ENCODE data around the gene MT3. TPM values are rescaled to one million over a fixed set of nuclear protein-coding genes. Genes with fewer than 3 reads are reported as not detected.

Gene MT3
- total RNA-seq, 1 experiment from 2014 or later = not detected

DNA sequence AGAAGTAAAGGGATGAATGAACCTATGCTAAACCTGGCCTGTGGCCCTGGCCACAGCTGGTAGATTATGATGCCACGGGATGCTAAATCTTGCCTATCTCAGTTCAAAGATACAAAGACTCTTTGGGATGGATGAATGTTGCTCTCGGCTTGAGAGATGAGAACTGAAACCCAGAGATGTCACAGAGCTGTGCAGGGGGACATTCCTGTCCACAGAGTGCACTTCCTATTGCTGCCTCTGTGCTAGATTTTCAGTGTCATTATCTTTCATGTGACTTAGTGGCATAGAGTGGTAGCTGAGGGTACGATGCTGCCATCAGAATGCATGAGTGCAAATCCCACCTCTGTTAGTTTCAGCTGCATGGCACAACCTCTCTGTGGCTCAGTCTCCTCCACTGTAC is 40.8 kb downstream of the MT3 start:
- no peak for DNase-seq (ENCODE audit: low read depth)

DNA sequence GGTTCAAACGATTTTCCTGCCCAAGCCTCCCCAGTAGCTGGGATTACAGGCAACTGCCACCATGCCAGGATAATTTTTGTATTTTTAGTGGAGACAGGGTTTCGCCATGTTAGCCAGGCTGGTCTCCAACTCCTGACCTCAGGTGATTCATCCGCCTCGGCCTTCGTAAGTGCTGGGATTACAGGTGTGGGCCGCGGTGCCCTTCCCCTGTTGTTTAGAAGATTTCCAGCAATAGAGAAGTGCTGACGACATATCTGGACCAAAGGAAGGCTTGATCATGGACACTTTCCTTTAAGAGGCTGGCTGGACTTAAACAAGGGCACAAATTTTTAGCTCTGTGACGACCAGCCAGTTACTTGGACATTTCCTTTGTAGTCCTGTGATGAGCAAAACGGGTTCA is 41.9 kb downstream of the MT3 start:
- no peak for DNase-seq (ENCODE audit: low read depth)

- DNase-seq (ENCODE audit: low read depth) = no peak
These were observed 42.5 kb downstream of the MT3 start for GRCh38 chr16:56631832-56632155.

GRCh38 chr16:56632156-56632847 is 43.0 kb downstream of the MT3 start, which contains the start of gene MT1M:
MT1M (plus strand) TSS chr16:56632659; CDS start chr16:56632732, 73 bp downstream.
- DNase-seq (ENCODE audit: low read depth) = peak; percentile 28

DNA sequence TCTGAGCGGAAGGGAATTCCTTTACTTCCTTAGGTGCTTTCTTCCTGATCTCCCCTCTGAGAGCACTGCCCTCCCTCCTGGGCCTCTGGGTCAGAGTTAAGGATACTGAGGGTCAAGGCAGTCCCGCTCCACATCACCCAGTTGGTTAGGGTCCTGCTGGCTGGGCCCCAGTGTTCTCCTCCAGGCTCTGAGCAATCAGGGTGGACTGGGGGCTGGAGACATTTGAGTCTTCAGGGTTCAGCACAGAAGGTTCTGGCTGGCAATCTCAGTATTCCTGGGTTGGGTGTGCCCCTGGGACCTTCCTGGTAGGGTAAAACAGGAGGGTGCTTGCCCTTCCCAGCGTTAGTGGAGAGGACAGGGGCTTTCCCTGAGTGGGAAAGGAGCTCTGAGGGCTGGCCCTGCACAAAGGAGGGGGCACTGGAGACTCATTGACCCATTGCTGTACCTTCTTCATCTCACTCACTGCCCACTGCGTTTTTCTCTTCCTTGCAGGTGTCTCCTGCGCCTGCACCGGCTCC is 43.6 kb downstream of the MT3 start:
- DNase-seq (ENCODE audit: low read depth) = no peak

DNA sequence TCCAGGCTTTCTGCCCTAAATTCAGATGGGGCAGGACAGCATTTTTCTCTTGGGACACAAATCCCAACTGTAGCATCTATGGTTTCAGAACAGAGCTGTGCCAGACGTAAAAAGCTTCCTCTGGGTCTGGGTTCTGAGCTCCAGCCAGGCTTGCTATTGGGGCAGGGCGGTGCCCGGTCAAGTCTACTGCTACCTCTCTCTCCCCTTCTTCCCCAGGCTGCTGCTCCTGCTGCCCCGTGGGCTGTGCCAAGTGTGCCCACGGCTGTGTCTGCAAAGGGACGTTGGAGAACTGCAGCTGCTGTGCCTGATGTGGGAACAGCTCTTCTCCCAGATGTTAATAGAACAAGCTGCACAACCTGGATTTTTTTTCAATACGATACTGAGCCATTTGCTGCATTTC is 44.2 kb downstream of the MT3 start:
- DNase-seq (ENCODE audit: low read depth) = no peak

DNA sequence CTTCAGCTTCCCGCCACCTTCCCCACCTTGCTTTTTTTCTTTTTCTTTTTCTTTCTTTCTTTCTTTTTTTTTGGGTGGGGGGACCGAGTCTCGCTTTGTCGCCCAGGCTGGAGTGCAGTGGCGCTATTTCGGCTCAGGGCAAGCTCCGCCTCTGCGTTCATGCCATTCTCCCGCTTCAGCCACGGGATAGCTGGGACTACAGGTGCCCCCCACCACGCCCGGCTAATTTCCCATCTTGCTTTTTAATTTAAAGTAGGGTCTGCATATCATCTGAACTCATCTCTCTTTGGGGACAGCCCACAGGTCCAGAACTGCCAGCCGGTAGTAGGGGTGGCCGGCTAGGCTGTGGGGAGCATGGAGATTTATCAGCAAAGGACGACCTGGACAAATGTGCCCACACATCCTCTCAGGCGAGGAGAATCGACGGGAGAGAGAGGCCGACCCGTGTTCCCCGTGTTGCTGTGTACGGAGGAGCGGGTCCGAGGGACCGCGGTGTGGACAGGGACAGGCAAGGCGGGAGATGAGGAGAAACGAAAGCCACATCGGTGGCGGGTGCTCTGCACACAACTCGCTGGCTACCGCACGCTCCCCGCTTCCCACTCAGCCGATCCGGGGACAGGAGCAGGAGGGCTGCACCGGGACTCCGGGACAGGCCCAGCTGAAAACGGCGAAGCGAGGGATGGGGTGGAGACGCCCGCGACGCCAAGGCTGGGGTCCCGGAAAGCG is 45.5 kb downstream of the MT3 start:
- no peak for DNase-seq (ENCODE audit: low read depth)

DNA sequence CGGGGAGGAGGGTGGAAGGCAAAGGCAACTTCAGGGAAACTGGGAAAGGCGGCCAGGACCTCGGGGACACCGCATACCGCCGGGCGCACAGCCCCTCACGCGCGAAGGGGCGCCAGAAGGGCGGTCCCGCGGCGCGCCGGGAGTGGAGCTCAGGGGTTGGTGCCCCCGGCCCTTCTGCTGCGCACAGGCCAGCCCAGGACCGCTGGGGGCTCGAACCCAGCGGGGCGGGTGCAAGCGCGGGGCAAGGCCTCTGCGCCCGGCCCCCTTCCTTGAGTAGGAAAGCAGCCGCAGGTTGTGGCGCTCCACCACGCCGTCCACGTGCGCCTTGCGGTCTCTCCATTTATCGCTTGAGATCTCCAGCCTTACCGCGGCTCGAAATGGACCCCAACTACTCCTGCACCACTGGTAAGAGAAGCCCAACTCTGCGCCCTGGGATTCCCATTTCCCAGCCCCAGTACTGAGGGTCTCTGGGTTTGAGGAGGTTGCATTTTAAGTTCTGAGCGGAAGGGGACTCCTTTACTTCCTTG is 46.2 kb downstream of the MT3 start:
- DNase-seq (ENCODE audit: low read depth) = no peak

DNA sequence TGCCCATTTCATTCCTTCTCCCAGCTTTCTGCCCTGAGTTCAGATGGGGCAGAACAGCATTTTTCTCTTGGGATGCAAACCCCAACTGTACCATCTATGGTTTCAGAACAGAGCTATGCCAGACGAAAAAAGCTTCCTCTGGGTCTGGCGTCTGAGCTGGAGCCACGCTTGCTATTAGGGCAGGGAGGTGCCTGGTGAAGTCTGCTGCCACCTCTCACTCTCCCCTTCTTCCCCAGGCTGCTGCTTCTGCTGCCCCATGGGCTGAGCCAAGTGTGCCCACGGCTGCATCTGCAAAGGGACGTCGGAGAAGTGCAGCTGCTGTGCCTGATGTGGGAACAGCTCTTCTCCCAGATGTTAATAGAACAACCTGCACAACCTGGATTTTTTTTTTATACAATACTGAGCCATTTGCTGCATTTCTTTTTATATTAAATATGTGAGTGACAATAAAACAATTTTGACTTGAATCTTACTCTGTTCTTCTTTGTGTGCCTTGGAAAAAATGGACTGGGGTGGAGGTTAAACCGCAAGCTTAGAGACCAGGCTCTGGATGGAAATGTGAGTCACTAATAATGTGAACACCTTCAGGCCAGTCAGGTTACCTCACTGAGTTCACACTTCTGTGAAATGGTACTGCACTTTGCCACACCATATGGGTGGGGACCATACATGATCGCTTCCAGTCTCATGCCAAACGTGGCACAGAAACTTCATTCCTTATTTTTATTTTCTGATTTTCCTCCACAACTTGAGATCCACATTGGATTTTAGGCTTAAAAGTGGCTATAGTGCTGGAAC is 47.5 kb downstream of the MT3 start:
- peak; percentile 34 for DNase-seq (ENCODE audit: low read depth)

GRCh38 chr16:56637814-56638750 is 48.8 kb downstream of the MT3 start, which contains the start of gene MT1A:
MT1A (plus strand) TSS chr16:56638666; CDS start chr16:56638739, 73 bp downstream.
- DNase-seq (ENCODE audit: low read depth) = peak; percentile 44

- no peak for DNase-seq (ENCODE audit: low read depth)
These were observed 49.7 kb downstream of the MT3 start for GRCh38 chr16:56639045-56639444.

DNA sequence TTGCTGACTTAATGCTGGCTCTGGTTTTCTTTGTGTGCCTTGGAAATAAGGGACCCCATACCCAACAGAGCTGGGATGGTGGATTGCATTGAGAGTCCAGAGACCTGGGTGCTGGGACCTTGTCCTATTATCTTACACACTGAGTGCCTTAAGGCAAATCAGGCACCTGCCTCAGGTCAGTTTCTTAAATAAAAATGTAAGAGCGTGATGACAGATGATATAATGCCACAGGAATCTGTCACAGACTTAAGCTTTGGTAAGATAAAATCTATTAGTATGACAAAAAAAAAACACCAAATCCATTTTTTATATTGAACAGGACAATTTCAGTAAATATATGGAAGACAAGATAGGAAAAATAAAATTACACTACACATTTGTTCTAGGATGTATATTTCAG is 50.7 kb downstream of the MT3 start:
- DNase-seq (ENCODE audit: low read depth) = no peak

Other genes starting within 250 kb of the MT3 start
- gene AMFR, start 164.0 kb upstream of the MT3 start, total RNA-seq (2014; rRNA removed; shearing (Covaris generic)) = 128 and 196 TPM in 2 replicates
- 83.5 and 172 TPM in 2 replicates for gene NUDT21, start 138.2 kb upstream of the MT3 start, total RNA-seq (2014; rRNA removed; shearing (Covaris generic))
- 103 and 105 TPM in 2 replicates for gene OGFOD1, start 138.0 kb upstream of the MT3 start, total RNA-seq (2014; rRNA removed; shearing (Covaris generic))
- gene BBS2, start 69.5 kb upstream of the MT3 start, total RNA-seq (2014; rRNA removed; shearing (Covaris generic)) = 60.4 and 62.6 TPM in 2 replicates
- gene MT4, start 24.5 kb upstream of the MT3 start, total RNA-seq (2014; rRNA removed; shearing (Covaris generic)) = not detected in 2 replicates
- 521 and 535 TPM in 2 replicates for gene MT2A, start 19.1 kb downstream of the MT3 start, total RNA-seq (2014; rRNA removed; shearing (Covaris generic))
- gene MT1E, start 36.3 kb downstream of the MT3 start, total RNA-seq (2014; rRNA removed; shearing (Covaris generic)) = 89.2 and 89.4 TPM in 2 replicates
- 0.22 and 1.4 TPM in 2 replicates for gene MT1M, start 43.1 kb downstream of the MT3 start, total RNA-seq (2014; rRNA removed; shearing (Covaris generic))
- 9.6 TPM in 1 of 2 replicates, not detected in the other for gene MT1A, start 49.1 kb downstream of the MT3 start, total RNA-seq (2014; rRNA removed; shearing (Covaris generic))
- not detected in 2 replicates for gene MT1B, start 62.4 kb downstream of the MT3 start, total RNA-seq (2014; rRNA removed; shearing (Covaris generic))
- gene MT1F, start 68.4 kb downstream of the MT3 start, total RNA-seq (2014; rRNA removed; shearing (Covaris generic)) = 12.8 and 13.0 TPM in 2 replicates
- gene MT1G, start 78.5 kb downstream of the MT3 start, total RNA-seq (2014; rRNA removed; shearing (Covaris generic)) = 2.9 and 6.1 TPM in 2 replicates
- not detected in 2 replicates for gene MT1H, start 80.3 kb downstream of the MT3 start, total RNA-seq (2014; rRNA removed; shearing (Covaris generic))
- gene MT1X, start 92.9 kb downstream of the MT3 start, total RNA-seq (2014; rRNA removed; shearing (Covaris generic)) = 200 and 232 TPM in 2 replicates
- 106 and 123 TPM in 2 replicates for gene NUP93, start 140.6 kb downstream of the MT3 start, total RNA-seq (2014; rRNA removed; shearing (Covaris generic))

Data from M059J (cell line).